DND-41 (cell line): ENCODE results near the gene OBP2B.

Experiments used
- CTCF ChIP-seq: IDR thresholded peaks from 2 replicates; pipeline ENCODE4 v1.5.1; 2012; ENCODE audit warnings: borderline replicate concordance, low read length, moderate library complexity, mild to moderate bottlenecking; ENCODE audit not compliant: poor library complexity, severe bottlenecking; ENCODE audit errors: extremely low read depth
- EZH2 ChIP-seq: IDR thresholded peaks from 3 replicates; pipeline ENCODE4 v1.6.1; 2012; ENCODE audit warnings: borderline replicate concordance, low read depth, mild to moderate bottlenecking, moderate library complexity, low read length, inconsistent platforms; ENCODE audit not compliant: severe bottlenecking

GRCh38 chr9:133160742-133161546, 48.1 kb downstream of the OBP2B start:
- TF ChIP-seq EZH2 (no peak), CTCF (peak; percentile 80)
